ENCODE measurements around the gene MAPK7. TPM values are rescaled to one million over a fixed set of nuclear protein-coding genes. Genes with fewer than 3 reads are reported as not detected.

The MAPK7 gene
- total RNA-seq, 1 experiment from 2014 or later: 40.0 TPM

DNA sequence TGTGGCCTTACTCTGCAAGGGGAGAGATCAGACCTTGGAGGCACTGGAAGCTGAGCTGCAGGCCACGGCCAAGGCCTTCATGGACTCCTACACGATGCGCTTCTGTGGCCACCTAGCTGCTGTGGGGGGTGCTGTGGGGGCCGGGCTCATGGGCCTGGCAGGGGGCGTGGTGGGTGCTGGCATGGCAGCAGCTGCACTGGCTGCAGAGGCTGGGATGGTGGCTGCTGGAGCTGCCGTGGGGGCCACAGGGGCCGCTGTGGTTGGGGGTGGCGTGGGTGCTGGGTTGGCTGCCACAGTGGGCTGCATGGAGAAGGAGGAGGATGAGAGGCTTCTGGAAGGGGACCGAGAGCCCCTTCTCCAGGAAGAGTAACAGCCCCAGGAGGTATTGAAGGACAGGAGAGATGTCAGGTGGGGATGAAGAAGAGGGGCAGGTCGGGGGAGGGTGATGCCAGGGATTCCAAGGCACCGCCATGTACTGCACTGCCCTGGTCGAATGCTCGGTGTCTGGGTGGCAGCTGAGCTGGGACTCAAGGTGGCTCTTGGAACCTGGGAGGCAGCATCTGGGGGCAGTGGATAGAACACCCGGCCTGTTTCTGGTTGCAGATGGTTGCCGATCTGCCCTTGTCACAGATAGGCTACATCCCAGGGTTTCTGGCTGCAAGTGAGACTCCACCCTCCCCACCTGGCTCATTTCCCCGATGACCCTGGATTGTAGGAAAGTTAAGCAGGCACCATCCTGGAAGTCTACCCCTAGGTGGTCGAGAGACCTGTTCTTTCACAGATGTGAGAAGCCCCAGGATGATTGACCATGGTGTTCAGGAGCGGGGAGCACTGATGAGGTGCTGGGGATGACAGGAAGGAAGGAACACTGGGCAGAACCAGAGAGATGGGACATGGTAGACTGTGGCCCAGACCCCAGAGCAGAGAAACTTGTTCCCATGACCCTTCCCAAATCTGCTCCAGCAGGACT lies 37.8 kb downstream of the MAPK7 start:
- H3K36me3 ChIP-seq (ENCODE audit: insufficient read depth, low read length, poor library complexity, severe bottlenecking): no peaks in the 10 kb centered on the region
- no peak overlapping the region for H3K4me3 ChIP-seq (ENCODE audit: low read depth, low read length, poor library complexity, severe bottlenecking)
- BruUV-seq (replicated peaks): no TSS peak
- POLR2A ChIA-PET (ENCODE audit: low non-redundant PET): no interaction called here
- DNase-seq (ENCODE audit: low spot score): no peak
- no peak for TF ChIP-seq EZH2 (IDR thresholded peaks at IDR 0.05; ENCODE audit: borderline replicate concordance, low read depth, low read length, poor library complexity, severe bottlenecking)
- TF ChIP-seq, protein P1, sequence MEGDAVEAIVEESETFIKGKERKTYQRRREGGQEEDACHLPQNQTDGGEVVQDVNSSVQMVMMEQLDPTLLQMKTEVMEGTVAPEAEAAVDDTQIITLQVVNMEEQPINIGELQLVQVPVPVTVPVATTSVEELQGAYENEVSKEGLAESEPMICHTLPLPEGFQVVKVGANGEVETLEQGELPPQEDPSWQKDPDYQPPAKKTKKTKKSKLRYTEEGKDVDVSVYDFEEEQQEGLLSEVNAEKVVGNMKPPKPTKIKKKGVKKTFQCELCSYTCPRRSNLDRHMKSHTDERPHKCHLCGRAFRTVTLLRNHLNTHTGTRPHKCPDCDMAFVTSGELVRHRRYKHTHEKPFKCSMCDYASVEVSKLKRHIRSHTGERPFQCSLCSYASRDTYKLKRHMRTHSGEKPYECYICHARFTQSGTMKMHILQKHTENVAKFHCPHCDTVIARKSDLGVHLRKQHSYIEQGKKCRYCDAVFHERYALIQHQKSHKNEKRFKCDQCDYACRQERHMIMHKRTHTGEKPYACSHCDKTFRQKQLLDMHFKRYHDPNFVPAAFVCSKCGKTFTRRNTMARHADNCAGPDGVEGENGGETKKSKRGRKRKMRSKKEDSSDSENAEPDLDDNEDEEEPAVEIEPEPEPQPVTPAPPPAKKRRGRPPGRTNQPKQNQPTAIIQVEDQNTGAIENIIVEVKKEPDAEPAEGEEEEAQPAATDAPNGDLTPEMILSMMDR (conservative IDR thresholded peaks at IDR 0.05; ENCODE audit: low read depth, low read length): no peak
- no peaks in the 10 kb centered on the region for H3K27me3 ChIP-seq (replicated peaks; ENCODE audit: insufficient read depth, low read depth, low read length, poor library complexity)
- intact Hi-C loops (cut with micrococcal nuclease; ENCODE audit: unreplicated experiment): no loop called here
- no peaks in the 10 kb centered on the region for H3K9me3 ChIP-seq (ENCODE audit: low read depth, low read length, poor library complexity, severe bottlenecking)
- H3K4me1 ChIP-seq (ENCODE audit: insufficient read depth, low read length, poor library complexity, severe bottlenecking): no peaks in the 10 kb centered on the region
- H3K27ac ChIP-seq (ENCODE audit: low read depth, low read length, poor library complexity, severe bottlenecking): no peak overlapping the region
- CTCF ChIA-PET: no interaction called here

DNA sequence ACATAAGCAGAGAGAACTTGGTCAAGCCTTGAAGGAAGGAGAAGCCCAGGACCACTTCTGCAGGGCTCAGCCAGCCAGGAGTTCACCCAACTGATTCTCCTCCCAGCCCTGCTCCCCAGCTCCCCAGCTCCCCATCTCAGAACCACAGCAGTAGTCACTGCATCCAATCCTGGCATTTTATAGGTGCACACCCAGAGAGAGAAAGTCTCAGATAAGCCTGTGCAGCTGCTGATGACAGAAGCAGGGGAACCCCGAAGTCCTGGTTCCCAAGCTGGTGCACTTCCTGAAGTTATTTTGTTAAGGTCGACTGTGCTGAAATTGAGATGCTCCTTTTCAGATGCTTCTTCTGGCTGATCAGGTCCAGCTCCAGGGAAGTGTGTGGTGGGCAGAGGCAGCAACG lies 39.3 kb downstream of the MAPK7 start:
- no peak for DNase-seq (ENCODE audit: low spot score)
- Histone ChIP-seq H3K4me3 (ENCODE audit: low read depth, low read length, poor library complexity, severe bottlenecking) (no peak overlapping the region), H3K9me3 (ENCODE audit: low read depth, low read length, poor library complexity, severe bottlenecking) (no peaks in the 10 kb centered on the region), H3K27ac (ENCODE audit: low read depth, low read length, poor library complexity, severe bottlenecking) (no peak overlapping the region), H3K4me1 (ENCODE audit: insufficient read depth, low read length, poor library complexity, severe bottlenecking) (peaks cover 6% of the 10 kb centered on the region), H3K36me3 (ENCODE audit: insufficient read depth, low read length, poor library complexity, severe bottlenecking) (no peaks in the 10 kb centered on the region), H3K27me3 (replicated peaks; ENCODE audit: insufficient read depth, low read depth, low read length, poor library complexity) (no peaks in the 10 kb centered on the region)
- BruUV-seq (replicated peaks): no TSS peak
- TF ChIP-seq, protein P1 (conservative IDR thresholded peaks at IDR 0.05; ENCODE audit: low read depth, low read length): no peak
- no peak for TF ChIP-seq EZH2 (IDR thresholded peaks at IDR 0.05; ENCODE audit: borderline replicate concordance, low read depth, low read length, poor library complexity, severe bottlenecking)
- ChIA-PET CTCF (no interaction called here), POLR2A (ENCODE audit: low non-redundant PET) (no interaction called here)
- intact Hi-C loops (cut with micrococcal nuclease; ENCODE audit: unreplicated experiment): no loop called here

DNA sequence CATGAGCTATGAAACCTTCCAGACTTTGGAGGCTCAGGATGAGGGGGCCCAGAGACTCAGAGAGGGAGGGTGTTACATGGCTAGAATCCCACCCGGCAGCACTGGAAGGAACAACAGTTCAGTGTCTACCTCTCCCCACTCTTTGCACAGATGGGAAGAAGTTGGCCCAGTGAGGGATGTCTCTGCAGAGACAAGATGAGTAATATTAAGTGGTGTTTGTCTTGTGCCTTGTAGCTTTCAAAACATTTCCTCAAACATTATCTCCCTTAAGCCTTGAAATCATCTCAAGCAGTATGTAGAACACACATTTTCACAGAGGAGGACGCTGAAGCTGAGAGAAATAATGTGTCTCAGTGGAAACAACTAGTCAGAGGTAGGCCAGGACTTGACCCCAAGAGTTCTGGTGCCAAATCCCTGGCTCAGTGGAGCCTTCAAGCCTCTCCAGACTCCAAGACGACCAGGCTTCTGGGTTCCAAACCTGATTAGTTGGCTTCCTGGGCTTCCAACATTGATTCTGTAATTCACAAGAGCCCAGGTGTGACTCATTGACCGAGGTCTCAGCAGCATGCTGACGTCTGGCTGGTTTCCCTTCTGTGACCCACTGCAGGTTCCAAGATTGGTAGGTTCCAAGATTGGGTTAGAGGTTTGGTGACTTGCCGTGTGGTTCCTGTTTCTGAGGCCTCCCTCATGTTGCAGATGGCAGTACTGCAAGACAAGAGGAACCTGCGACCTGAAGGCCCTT lies 40.1 kb downstream of the MAPK7 start:
- H3K9me3 ChIP-seq (ENCODE audit: low read depth, low read length, poor library complexity, severe bottlenecking): no peaks in the 10 kb centered on the region
- ChIA-PET POLR2A (ENCODE audit: low non-redundant PET) (no interaction called here), CTCF (no interaction called here)
- intact Hi-C loops (cut with micrococcal nuclease; ENCODE audit: unreplicated experiment): no loop called here
- no peak overlapping the region for H3K4me3 ChIP-seq (ENCODE audit: low read depth, low read length, poor library complexity, severe bottlenecking)
- H3K27ac ChIP-seq (ENCODE audit: low read depth, low read length, poor library complexity, severe bottlenecking): no peak overlapping the region
- TF ChIP-seq, protein P1 (conservative IDR thresholded peaks at IDR 0.05; ENCODE audit: low read depth, low read length): no peak
- no peak for TF ChIP-seq EZH2 (IDR thresholded peaks at IDR 0.05; ENCODE audit: borderline replicate concordance, low read depth, low read length, poor library complexity, severe bottlenecking)
- DNase-seq (ENCODE audit: low spot score): no peak
- BruUV-seq (replicated peaks): no TSS peak
- no peaks in the 10 kb centered on the region for H3K36me3 ChIP-seq (ENCODE audit: insufficient read depth, low read length, poor library complexity, severe bottlenecking)
- H3K4me1 ChIP-seq (ENCODE audit: insufficient read depth, low read length, poor library complexity, severe bottlenecking): peaks cover 6% of the 10 kb centered on the region
- H3K27me3 ChIP-seq (replicated peaks; ENCODE audit: insufficient read depth, low read depth, low read length, poor library complexity): no peaks in the 10 kb centered on the region
